ENCODE measurements around the gene SMCO1. TPM values are rescaled to one million over a fixed set of nuclear protein-coding genes. Genes with fewer than 3 reads are reported as not detected.

The SMCO1 gene, protein sequence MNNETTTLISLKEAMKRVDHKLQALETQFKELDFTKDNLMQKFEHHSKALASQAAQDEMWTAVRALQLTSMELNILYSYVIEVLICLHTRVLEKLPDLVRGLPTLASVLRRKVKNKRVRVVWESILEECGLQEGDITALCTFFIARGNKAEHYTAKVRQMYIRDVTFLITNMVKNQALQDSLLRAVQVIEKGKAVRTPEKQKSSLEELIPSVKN
- total RNA-seq: 3.5 TPM

DNA sequence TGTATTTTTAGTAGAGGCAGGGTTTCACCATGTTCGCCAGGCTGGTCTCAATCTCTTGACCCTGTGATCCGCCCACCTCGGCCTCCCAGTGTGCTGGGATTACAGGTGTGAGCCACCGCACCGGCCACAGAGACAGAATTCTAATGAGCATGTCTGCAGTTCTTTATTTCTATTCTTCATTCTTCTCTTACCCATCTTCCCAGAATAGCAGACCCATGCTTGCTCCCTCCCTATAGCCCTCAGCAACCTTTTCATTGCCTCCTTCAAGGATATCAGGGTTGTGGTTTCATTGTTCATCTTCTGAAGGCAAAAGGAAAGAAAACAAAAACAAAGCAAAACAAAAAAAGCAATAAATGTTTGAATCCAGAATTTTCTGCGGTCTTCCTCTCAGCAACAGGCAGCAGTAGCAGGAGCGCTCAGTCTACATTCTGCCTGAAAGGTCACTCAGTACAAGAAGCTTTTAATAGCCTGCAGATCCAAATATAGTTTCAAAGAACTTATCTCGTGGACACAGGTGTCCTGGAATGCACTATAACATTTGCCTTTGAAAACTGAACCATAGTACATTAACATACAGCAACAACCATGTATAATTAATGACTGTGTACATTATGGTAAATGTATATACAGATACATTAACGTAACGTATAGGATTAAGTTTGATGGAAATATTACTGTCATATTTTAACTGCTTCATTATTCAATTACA lies at the start of gene SMCO1:
Gene SMCO1, minus strand, starts transcription at position 434 of the 709 bp plus-strand sequence. Its CDS starts 137 bp downstream, at position 297.

DNA sequence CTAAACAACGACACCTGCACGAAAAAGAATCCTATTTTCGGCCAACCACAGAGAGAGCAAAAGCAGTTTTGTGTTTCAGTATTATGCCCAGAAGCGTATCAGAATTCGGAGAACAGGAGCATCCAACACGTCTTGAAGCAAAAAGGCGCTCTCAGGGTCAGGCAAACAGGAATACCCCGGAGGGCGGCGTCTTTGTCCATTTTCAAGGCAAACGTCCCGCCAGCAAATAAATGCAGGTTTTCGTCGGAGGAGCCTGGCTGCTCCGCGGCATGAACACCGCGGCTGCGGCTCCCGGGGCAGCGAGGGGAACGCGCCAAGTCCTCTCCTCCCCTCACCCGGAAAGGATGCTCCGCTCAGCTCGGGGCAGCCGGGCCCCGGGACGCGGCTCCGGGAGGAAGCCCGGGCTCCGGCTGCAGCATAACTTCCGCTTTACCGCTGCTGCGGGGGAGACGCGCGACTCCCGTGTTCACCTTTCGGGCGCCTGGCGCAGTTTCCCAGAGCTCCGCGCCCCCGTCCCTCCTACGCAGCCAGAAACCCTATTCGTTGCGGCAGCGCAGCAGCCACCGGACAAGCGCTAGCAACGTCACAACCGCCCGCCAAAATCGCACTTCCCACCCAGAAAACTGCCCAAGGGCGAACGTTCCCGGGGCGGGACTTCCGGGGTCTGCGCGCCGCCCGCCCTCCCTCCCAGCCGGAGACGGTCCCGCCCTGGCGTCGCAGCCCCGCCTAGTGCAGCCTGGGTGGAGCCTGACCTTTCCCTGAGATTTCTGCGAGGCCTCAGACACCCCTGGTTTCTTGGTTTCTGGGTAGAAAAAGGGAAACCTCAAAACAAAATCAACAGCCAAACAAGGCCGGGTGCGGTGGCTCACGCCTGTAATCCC lies 11.7 kb downstream of the SMCO1 start, which contains the start of gene RNF168:
Gene RNF168, minus strand, starts transcription at position 573 of the 881 bp plus-strand sequence. CDS start 595 bp downstream, outside the sequence.

Small RNAs within 50 kb of the gene (small RNA-seq; reads per million reads assigned to genes)
- 0.12 reads per million for gene RPS29P3 (ENCODE audit: low replicate concordance)

Other genes starting within 250 kb of the SMCO1 start
- 53.2 TPM for gene PCYT1A, start 227.6 kb downstream of the SMCO1 start, total RNA-seq
- 5.8 TPM for gene DYNLT2B, start 197.1 kb downstream of the SMCO1 start, total RNA-seq
- not detected for gene TM4SF19, start 177.0 kb downstream of the SMCO1 start, total RNA-seq
- 35.0 TPM for gene UBXN7, start 82.9 kb downstream of the SMCO1 start, total RNA-seq
- gene RNF168, start 11.6 kb downstream of the SMCO1 start, total RNA-seq: 16.1 TPM
- gene WDR53, start 53.2 kb upstream of the SMCO1 start, total RNA-seq: 5.4 TPM
- gene FBXO45, start 53.3 kb upstream of the SMCO1 start, total RNA-seq: 7.1 TPM
- gene NRROS, start 124.3 kb upstream of the SMCO1 start, total RNA-seq: 7.6 TPM
- 2.2 TPM for gene CEP19, start 196.9 kb upstream of the SMCO1 start, total RNA-seq
- 25.7 TPM for gene PIGX, start 197.0 kb upstream of the SMCO1 start, total RNA-seq
- gene PAK2, start 224.5 kb upstream of the SMCO1 start, total RNA-seq: 47.8 TPM